ENCODE data around the gene LIPC.

- TF ChIP-seq CTCF (IDR thresholded peaks at IDR 0.05) (no peak), POLR2A (IDR thresholded peaks at IDR 0.05) (no peak)
These were observed 116.7 kb downstream of the LIPC start for GRCh38 chr15:58548308-58549012.

Data from testis (tissue), 2 donors.